Activated CD4-positive, alpha-beta memory T cell treated with anti-CD3 and anti-CD28 coated beads, Interleukin-2, amount 10 ng/mL, durations not matched to agents 7 days and 5 days (primary cell): Measurements from ENCODE around the gene ANKRD12. TPM values are rescaled to one million over a fixed set of nuclear protein-coding genes. Genes with fewer than 3 reads are reported as not detected.

Experiments used
- CTCF ChIA-PET: fragments of 350-600 bp; sonication (Branson Sonifier 250); formaldehyde crosslinking; loops from one replicate; lab custom pipeline; 2021; ENCODE audit warnings: antibody characterized with exemption, inconsistent platforms; lab: Charles Lee
- POLR2A ChIA-PET: fragments of 350-600 bp; sonication (Branson Sonifier 250); formaldehyde crosslinking; loops from one replicate; lab custom pipeline; 2021; ENCODE audit warnings: antibody characterized with exemption; lab: Charles Lee
- DNase-seq: peaks from one replicate; pipeline ENCODE4 v3.0.0-alpha.2; 2020
- H3K27ac Mint-ChIP-seq: one replicate; pipeline ENCODE4 v1.8.0; 2021; ENCODE audit warnings: mild to moderate bottlenecking, mixed read lengths
- H3K27me3 Mint-ChIP-seq: one replicate; pipeline ENCODE4 v1.8.0; 2021; ENCODE audit warnings: mixed read lengths
- H3K36me3 Mint-ChIP-seq: one replicate; pipeline ENCODE4 v1.8.0; 2021; ENCODE audit warnings: low read depth, mixed read lengths
- H3K4me1 Mint-ChIP-seq: one replicate; pipeline ENCODE4 v1.8.0; 2021; ENCODE audit warnings: mixed read lengths
- H3K4me3 Mint-ChIP-seq: one replicate; pipeline ENCODE4 v1.8.0; 2021; ENCODE audit warnings: mild to moderate bottlenecking, mixed read lengths
- H3K9me3 Mint-ChIP-seq: one replicate; pipeline ENCODE4 v1.8.0; 2021; ENCODE audit warnings: mixed read lengths
- total RNA-seq, 2 experiments: library from RNA; stranded (reverse); gene quantifications; one replicate each; pipeline ENCODE4 v1.2.3, GENCODE V29; 2021

Gene ANKRD12
- total RNA-seq, 2 experiments from 2014 or later = 103 to 111 TPM

- Mint-ChIP-seq H3K9me3 (no peaks in the 10 kb centered on the region), H3K4me1 (peaks cover 69% of the 10 kb centered on the region), H3K27me3 (no peaks in the 10 kb centered on the region), H3K36me3 (peaks cover 89% of the 10 kb centered on the region), H3K4me3 (peak overlapping the region; percentile 94), H3K27ac (peak overlapping the region; percentile 96)
- ChIA-PET POLR2A (interaction anchor here (0.9 to 20.3 kb wide), 7 partner anchors 7 to 41 kb away, joined by 3 to 1351 read pairs (median 460); partner anchors contain the start of gene ANKRD12), CTCF (interaction anchor here (1.6 to 2.0 kb wide), 2 partner anchors 10 to 33 kb away, joined by 3 to 9 read pairs; no protein-coding TSS in a partner anchor)
- DNase-seq = no peak
These were observed 29.6 kb upstream of the ANKRD12 start for GRCh38 chr18:9106800-9107584.

GRCh38 chr18:9108911-9109310 lies 27.7 kb upstream of the ANKRD12 start:
- ChIA-PET POLR2A (interaction anchor here (1.2 to 15.1 kb wide), 12 partner anchors 6 to 225 kb away, joined by 3 to 524 read pairs (median 11); partner anchors contain the start of genes ANKRD12, NDUFV2 and TWSG1), CTCF (interaction anchor here (1.1 to 3.1 kb wide), 5 partner anchors 13 to 42 kb away, joined by 3 to 17 read pairs (median 4); no protein-coding TSS in a partner anchor)
- no peak for DNase-seq
- peak overlapping the region; percentile 45 for H3K4me3 Mint-ChIP-seq
- H3K27me3 Mint-ChIP-seq = no peaks in the 10 kb centered on the region
- H3K27ac Mint-ChIP-seq = peak overlapping the region; percentile 37
- H3K9me3 Mint-ChIP-seq = no peaks in the 10 kb centered on the region
- H3K4me1 Mint-ChIP-seq = peaks cover 85% of the 10 kb centered on the region
- H3K36me3 Mint-ChIP-seq = peaks cover 90% of the 10 kb centered on the region

- DNase-seq = no peak
- CTCF ChIA-PET = interaction anchor here (1.1 to 3.1 kb wide), 5 partner anchors 14 to 42 kb away, joined by 3 to 17 read pairs (median 4); no protein-coding TSS in a partner anchor
- POLR2A ChIA-PET = interaction anchor here (1.2 to 15.1 kb wide), 14 partner anchors 7 to 806 kb away, joined by 3 to 524 read pairs (median 8); partner anchors contain the start of genes ANKRD12, NDUFV2 and TWSG1
- H3K9me3 Mint-ChIP-seq = no peaks in the 10 kb centered on the region
- peaks cover 86% of the 10 kb centered on the region for H3K36me3 Mint-ChIP-seq
- no peaks in the 10 kb centered on the region for H3K27me3 Mint-ChIP-seq
- peak overlapping the region; percentile 37 for H3K27ac Mint-ChIP-seq
- H3K4me3 Mint-ChIP-seq = peak overlapping the region; percentile 45
- peaks cover 83% of the 10 kb centered on the region for H3K4me1 Mint-ChIP-seq
These were observed 27.1 kb upstream of the ANKRD12 start for GRCh38 chr18:9109523-9109922.

GRCh38 chr18:9113468-9114149 lies 23.0 kb upstream of the ANKRD12 start:
- Mint-ChIP-seq H3K9me3 (no peaks in the 10 kb centered on the region), H3K4me3 (peak overlapping the region; percentile 25), H3K4me1 (peaks cover 89% of the 10 kb centered on the region), H3K27me3 (no peaks in the 10 kb centered on the region), H3K27ac (peak overlapping the region; percentile 32), H3K36me3 (peaks cover 73% of the 10 kb centered on the region)
- no peak for DNase-seq
- ChIA-PET POLR2A (interaction anchor here (0.8 to 15.1 kb wide), 6 partner anchors 11 to 40 kb away, joined by 3 to 524 read pairs (median 143); partner anchors contain the start of genes ANKRD12 and NDUFV2), CTCF (interaction anchor here (1.1 to 1.5 kb wide), 3 partner anchors 10 to 40 kb away, joined by 3 to 6 read pairs (median 4); no protein-coding TSS in a partner anchor)

- H3K9me3 Mint-ChIP-seq = no peaks in the 10 kb centered on the region
- H3K4me3 Mint-ChIP-seq = peak overlapping the region; percentile 72
- H3K27me3 Mint-ChIP-seq = no peaks in the 10 kb centered on the region
- peak overlapping the region; percentile 94 for H3K27ac Mint-ChIP-seq
- H3K36me3 Mint-ChIP-seq = peaks cover 73% of the 10 kb centered on the region
- no peak for DNase-seq
- CTCF ChIA-PET = interaction anchor here (2.5 to 3.0 kb wide), 2 partner anchors 10 to 14 kb away, joined by 9 to 15 read pairs; partner anchors contain the start of gene NDUFV2
- H3K4me1 Mint-ChIP-seq = peaks cover 86% of the 10 kb centered on the region
- POLR2A ChIA-PET = interaction anchor here (1.1 to 15.1 kb wide), 6 partner anchors 13 to 32 kb away, joined by 4 to 524 read pairs (median 149); partner anchors contain the start of genes ANKRD12 and NDUFV2
These were observed 20.6 kb upstream of the ANKRD12 start for GRCh38 chr18:9115984-9116383.

- no peaks in the 10 kb centered on the region for H3K27me3 Mint-ChIP-seq
- no peak for DNase-seq
- no peaks in the 10 kb centered on the region for H3K9me3 Mint-ChIP-seq
- peaks cover 78% of the 10 kb centered on the region for H3K4me1 Mint-ChIP-seq
- H3K36me3 Mint-ChIP-seq = peaks cover 74% of the 10 kb centered on the region
- CTCF ChIA-PET = interaction anchor here (0.8 to 3.0 kb wide), 8 partner anchors 13 to 44 kb away, joined by 3 to 15 read pairs (median 6); partner anchors contain the start of gene NDUFV2
- peak overlapping the region; percentile 50 for H3K4me3 Mint-ChIP-seq
- H3K27ac Mint-ChIP-seq = peak overlapping the region; percentile 76
- POLR2A ChIA-PET = interaction anchor here (0.8 to 15.1 kb wide), 12 partner anchors 9 to 126 kb away, joined by 3 to 524 read pairs (median 6); partner anchors contain the start of genes ANKRD12 and NDUFV2
These were observed 18.4 kb upstream of the ANKRD12 start for GRCh38 chr18:9117980-9118841.

GRCh38 chr18:9120796-9121195 lies 15.8 kb upstream of the ANKRD12 start:
- CTCF ChIA-PET = no interaction called here
- H3K27ac Mint-ChIP-seq = no peak overlapping the region
- no peak overlapping the region for H3K4me3 Mint-ChIP-seq
- DNase-seq = no peak
- no peaks in the 10 kb centered on the region for H3K27me3 Mint-ChIP-seq
- peaks cover 69% of the 10 kb centered on the region for H3K4me1 Mint-ChIP-seq
- POLR2A ChIA-PET = interaction anchor here (0.9 to 15.1 kb wide), 6 partner anchors 11 to 47 kb away, joined by 3 to 479 read pairs (median 6); partner anchors contain the start of gene ANKRD12
- H3K9me3 Mint-ChIP-seq = no peaks in the 10 kb centered on the region
- peaks cover 81% of the 10 kb centered on the region for H3K36me3 Mint-ChIP-seq

GRCh38 chr18:9123520-9123919 lies 13.1 kb upstream of the ANKRD12 start:
- peak overlapping the region; percentile 26 for H3K27ac Mint-ChIP-seq

GRCh38 chr18:9124824-9125223 lies 11.8 kb upstream of the ANKRD12 start:
- H3K36me3 Mint-ChIP-seq = peaks cover 84% of the 10 kb centered on the region
- no peak overlapping the region for H3K27ac Mint-ChIP-seq
- CTCF ChIA-PET = interaction anchor here (0.6 to 0.7 kb wide), 2 partner anchors 10 to 11 kb away, joined by 3 read pairs; partner anchors contain the start of gene ANKRD12

More at GRCh38 chr18:9123520-9123919, 13.1 kb upstream of the ANKRD12 start:
- POLR2A ChIA-PET = interaction anchor here (0.9 to 4.0 kb wide), 5 partner anchors 9 to 41 kb away, joined by 3 to 76 read pairs (median 5); partner anchors contain the start of gene ANKRD12
- Mint-ChIP-seq H3K4me3 (no peak overlapping the region), H3K27me3 (no peaks in the 10 kb centered on the region), H3K4me1 (peaks cover 52% of the 10 kb centered on the region), H3K36me3 (peaks cover 83% of the 10 kb centered on the region), H3K9me3 (no peaks in the 10 kb centered on the region)
- no peak for DNase-seq
- CTCF ChIA-PET = interaction anchor here (1.6 kb wide), 1 partner anchor 50 kb away, joined by 4 read pairs; no protein-coding TSS in a partner anchor

GRCh38 chr18:9126337-9126736 lies 10.2 kb upstream of the ANKRD12 start:
- Mint-ChIP-seq H3K36me3 (peaks cover 78% of the 10 kb centered on the region), H3K4me1 (peaks cover 44% of the 10 kb centered on the region), H3K9me3 (no peaks in the 10 kb centered on the region), H3K27me3 (no peaks in the 10 kb centered on the region), H3K27ac (no peak overlapping the region), H3K4me3 (no peak overlapping the region)
- ChIA-PET POLR2A (interaction anchor here (1.0 to 20.9 kb wide), 5 partner anchors 11 to 43 kb away, joined by 3 to 524 read pairs (median 24); partner anchors contain the start of gene ANKRD12), CTCF (interaction anchor here (0.7 to 1.6 kb wide), 4 partner anchors 10 to 52 kb away, joined by 3 to 4 read pairs (median 4); no protein-coding TSS in a partner anchor)
- DNase-seq = no peak

More at GRCh38 chr18:9124824-9125223, 11.8 kb upstream of the ANKRD12 start:
- Mint-ChIP-seq H3K27me3 (no peaks in the 10 kb centered on the region), H3K4me1 (peaks cover 50% of the 10 kb centered on the region), H3K4me3 (no peak overlapping the region), H3K9me3 (no peaks in the 10 kb centered on the region)
- no peak for DNase-seq
- POLR2A ChIA-PET = interaction anchor here (5.3 to 20.9 kb wide), 3 partner anchors 11 to 42 kb away, joined by 24 to 524 read pairs (median 74); partner anchors contain the start of gene ANKRD12

GRCh38 chr18:9130195-9130594 lies 6.4 kb upstream of the ANKRD12 start:
- H3K27ac Mint-ChIP-seq = no peak overlapping the region
- peaks cover 74% of the 10 kb centered on the region for H3K36me3 Mint-ChIP-seq
- CTCF ChIA-PET = no interaction called here
- H3K4me1 Mint-ChIP-seq = peaks cover 51% of the 10 kb centered on the region
- no peak for DNase-seq
- H3K9me3 Mint-ChIP-seq = no peaks in the 10 kb centered on the region
- POLR2A ChIA-PET = interaction anchor here (1.7 to 20.9 kb wide), 3 partner anchors 17 to 47 kb away, joined by 5 to 524 read pairs (median 7); no protein-coding TSS in a partner anchor
- no peaks in the 10 kb centered on the region for H3K27me3 Mint-ChIP-seq
- no peak overlapping the region for H3K4me3 Mint-ChIP-seq
